Heart left ventricle (tissue), 13 donors: ENCODE data around the gene DRD3.

Experiments used
- POLR2A ChIP-seq, 2 donors: fragments of 450-650 bp; IDR thresholded peaks; one replicate each; pipeline ENCODE4 v1.6.1; 2017; ENCODE audit warnings: antibody characterized with exemption in 2 of 2, mild to moderate bottlenecking in 2 of 2, moderate library complexity in 2 of 2
- TF ChIP-seq, protein P1 (sequence below), 12 donors: fragments of 200-600 bp; sonication (generic) in 4 of 12; IDR thresholded peaks; one replicate each; pipeline versions ENCODE4 v1.5.0 to v1.8.0; 2018 to 2022; ENCODE audit warnings: antibody characterized with exemption in 12 of 12, mild to moderate bottlenecking in 5 of 12
- donor health status: ischemic (EF 13 %, LVEDD 7.1; RV severe dilation, severe dysfunction).
- donor health status: DM: no; HTN: yes; CAD: no.
- donor health status: DM: no; HTN: no; CAD: no.
- donor health status: ischemic (EF 25% LVEDD 6.9; RV normal size, moderate dysfunction).
- donor health status: ischemic (EF 25% LVEDD 5.7; RV mildly dilated, moderate dysfunction).
- donor health status: ischemic (EF 35%, LVEDD 5.7; RV mildly dilated, moderate dysfunction).
- donor health status: nonischemic (EF 11% LVEDD 7.7; RV severe dilation, severe dysfunction).
- donor health status: DM: yes; HTN: yes; CAD: no.
- donor health status: PGD.
- donor health status: ischemic (EF 29% LVEDD 5.4; RV normal size, mild dysfunction).
- donor health status: nonischemic (EF 23%, LVEDD 6.1; RV moderate dilation, normal function).

DNA sequence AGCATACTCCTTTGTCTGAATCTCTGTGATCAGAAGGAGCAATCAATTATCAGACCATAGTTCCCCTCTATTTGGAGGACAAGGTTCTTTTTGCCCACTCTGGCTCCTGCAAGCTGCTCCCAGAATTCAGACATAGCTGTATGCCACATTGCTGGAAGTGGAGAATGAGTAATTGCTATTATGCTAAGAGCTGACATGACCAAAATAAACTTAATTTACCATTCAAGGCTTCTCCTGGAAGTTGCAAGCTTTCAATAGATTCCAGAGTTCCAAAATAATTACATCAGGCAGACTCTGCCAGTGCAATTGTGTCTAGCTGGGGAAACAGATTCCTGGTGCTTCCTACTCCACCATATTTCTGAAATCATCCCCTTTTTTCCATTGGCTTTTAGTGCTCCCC, 7.6 kb upstream of the DRD3 start:
- TF ChIP-seq, protein P1, sequence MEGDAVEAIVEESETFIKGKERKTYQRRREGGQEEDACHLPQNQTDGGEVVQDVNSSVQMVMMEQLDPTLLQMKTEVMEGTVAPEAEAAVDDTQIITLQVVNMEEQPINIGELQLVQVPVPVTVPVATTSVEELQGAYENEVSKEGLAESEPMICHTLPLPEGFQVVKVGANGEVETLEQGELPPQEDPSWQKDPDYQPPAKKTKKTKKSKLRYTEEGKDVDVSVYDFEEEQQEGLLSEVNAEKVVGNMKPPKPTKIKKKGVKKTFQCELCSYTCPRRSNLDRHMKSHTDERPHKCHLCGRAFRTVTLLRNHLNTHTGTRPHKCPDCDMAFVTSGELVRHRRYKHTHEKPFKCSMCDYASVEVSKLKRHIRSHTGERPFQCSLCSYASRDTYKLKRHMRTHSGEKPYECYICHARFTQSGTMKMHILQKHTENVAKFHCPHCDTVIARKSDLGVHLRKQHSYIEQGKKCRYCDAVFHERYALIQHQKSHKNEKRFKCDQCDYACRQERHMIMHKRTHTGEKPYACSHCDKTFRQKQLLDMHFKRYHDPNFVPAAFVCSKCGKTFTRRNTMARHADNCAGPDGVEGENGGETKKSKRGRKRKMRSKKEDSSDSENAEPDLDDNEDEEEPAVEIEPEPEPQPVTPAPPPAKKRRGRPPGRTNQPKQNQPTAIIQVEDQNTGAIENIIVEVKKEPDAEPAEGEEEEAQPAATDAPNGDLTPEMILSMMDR (IDR thresholded peaks at IDR 0.05) = no peak
- TF ChIP-seq POLR2A (IDR thresholded peaks at IDR 0.05) = no peak
